ENCODE data around the gene SRGAP1.

Gene SRGAP1

DNA sequence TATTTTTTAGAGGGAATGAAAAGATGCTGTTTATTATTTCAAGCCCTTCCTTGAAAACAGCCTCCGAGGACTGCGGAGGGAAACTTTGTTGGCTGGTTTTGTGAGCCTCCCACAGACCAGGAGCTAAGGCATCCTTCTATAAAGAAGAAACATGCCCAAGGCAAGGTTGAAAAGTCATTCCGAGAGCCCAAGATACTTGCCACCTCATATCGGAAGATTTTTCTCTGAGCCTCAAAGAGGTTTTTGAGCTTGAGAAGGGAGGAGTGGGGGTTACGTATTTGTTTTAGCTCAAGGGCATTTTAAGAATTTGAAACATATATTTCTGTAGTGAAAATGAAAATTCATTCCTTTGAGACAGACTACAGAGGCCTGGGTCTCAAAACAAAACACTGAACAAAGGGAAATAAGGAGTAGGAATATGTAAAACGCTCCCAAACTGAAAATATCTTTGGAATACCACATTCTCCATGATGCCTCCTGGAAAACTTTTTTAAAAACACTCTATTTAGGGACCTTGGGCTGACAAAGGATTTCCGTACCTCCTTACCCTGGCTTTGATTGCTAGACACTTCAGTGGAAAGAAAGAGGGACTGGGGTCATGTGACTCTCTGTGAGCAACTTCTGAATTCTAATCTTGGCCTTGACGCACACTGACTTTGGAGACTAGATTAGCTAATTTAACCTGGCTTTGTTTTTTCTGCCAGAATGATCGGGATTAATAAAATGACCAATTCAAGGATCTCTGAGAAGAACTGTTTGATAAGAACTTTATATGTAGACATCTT, 180.9 kb downstream of the SRGAP1 start:
- no peaks in the 10 kb centered on the region for H3K27me3 ChIP-seq (replicated peaks; ENCODE audit: insufficient read depth, low read length)
- H3K4me3 ChIP-seq (ENCODE audit: low read length) = no peak overlapping the region
- no peak for DNase-seq
- no peak overlapping the region for H3K27ac ChIP-seq (ENCODE audit: low read length)
- H3K9ac ChIP-seq (ENCODE audit: low read length) = no peak overlapping the region
- H3K9me3 ChIP-seq (replicated peaks; ENCODE audit: insufficient read depth, low read length) = no peaks in the 10 kb centered on the region
- TF ChIP-seq EZH2phosphoT487 (IDR thresholded peaks at IDR 0.05; ENCODE audit: low read length) = no peak
- TF ChIP-seq EZH2 (optimal IDR thresholded peaks at IDR 0.05; ENCODE audit: low read depth, low read length) = no peak
- TF ChIP-seq, protein P1, sequence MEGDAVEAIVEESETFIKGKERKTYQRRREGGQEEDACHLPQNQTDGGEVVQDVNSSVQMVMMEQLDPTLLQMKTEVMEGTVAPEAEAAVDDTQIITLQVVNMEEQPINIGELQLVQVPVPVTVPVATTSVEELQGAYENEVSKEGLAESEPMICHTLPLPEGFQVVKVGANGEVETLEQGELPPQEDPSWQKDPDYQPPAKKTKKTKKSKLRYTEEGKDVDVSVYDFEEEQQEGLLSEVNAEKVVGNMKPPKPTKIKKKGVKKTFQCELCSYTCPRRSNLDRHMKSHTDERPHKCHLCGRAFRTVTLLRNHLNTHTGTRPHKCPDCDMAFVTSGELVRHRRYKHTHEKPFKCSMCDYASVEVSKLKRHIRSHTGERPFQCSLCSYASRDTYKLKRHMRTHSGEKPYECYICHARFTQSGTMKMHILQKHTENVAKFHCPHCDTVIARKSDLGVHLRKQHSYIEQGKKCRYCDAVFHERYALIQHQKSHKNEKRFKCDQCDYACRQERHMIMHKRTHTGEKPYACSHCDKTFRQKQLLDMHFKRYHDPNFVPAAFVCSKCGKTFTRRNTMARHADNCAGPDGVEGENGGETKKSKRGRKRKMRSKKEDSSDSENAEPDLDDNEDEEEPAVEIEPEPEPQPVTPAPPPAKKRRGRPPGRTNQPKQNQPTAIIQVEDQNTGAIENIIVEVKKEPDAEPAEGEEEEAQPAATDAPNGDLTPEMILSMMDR (IDR thresholded peaks at IDR 0.05; ENCODE audit: low read length) = no peak
- no peak overlapping the region for H3K4me2 ChIP-seq (ENCODE audit: low read depth, low read length)
- H3K36me3 ChIP-seq (replicated peaks; ENCODE audit: insufficient read depth, low read length) = no peaks in the 10 kb centered on the region
- no peaks in the 10 kb centered on the region for H3K9me2 ChIP-seq (replicated peaks; ENCODE audit: insufficient read depth, low read length)
- no peaks in the 10 kb centered on the region for H4K20me1 ChIP-seq (ENCODE audit: insufficient read depth, low read length)
- H2AFZ ChIP-seq (ENCODE audit: low read length) = peak overlapping the region; percentile 37; the same call in 1 of the 2 replicates
- H3F3A ChIP-seq (ENCODE audit: insufficient read depth, low read length) = no peaks in the 10 kb centered on the region
- H3K4me1 ChIP-seq (ENCODE audit: low read length) = no peaks in the 10 kb centered on the region
- no peaks in the 10 kb centered on the region for H3K79me2 ChIP-seq (ENCODE audit: low read length)

DNA sequence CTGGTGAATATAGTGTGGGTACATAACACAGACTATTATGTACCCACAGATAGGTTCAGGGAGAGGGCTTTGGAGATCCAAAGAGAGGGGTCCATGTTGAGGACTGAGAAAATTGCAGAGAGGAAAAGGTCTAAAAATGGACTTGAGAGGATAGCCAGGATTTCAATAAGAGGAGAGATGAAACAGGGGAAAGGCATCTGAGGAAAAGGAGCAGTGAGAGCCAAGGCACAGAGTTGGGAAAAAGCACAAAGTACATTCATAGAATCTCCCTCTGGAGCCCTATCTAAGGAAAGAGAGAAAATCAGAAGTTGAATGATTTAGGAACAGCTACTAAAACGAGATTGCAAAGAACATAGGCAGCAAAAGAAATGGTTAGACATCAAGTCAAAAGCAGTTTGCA, 182.8 kb downstream of the SRGAP1 start:
- Histone ChIP-seq H4K20me1 (ENCODE audit: insufficient read depth, low read length) (no peaks in the 10 kb centered on the region), H3K9me3 (replicated peaks; ENCODE audit: insufficient read depth, low read length) (no peaks in the 10 kb centered on the region), H3K27me3 (replicated peaks; ENCODE audit: insufficient read depth, low read length) (no peaks in the 10 kb centered on the region), H3K4me1 (ENCODE audit: low read length) (no peaks in the 10 kb centered on the region), H3K9ac (ENCODE audit: low read length) (no peak overlapping the region), H3K9me2 (replicated peaks; ENCODE audit: insufficient read depth, low read length) (no peaks in the 10 kb centered on the region), H3K27ac (ENCODE audit: low read length) (no peak overlapping the region), H3K4me3 (ENCODE audit: low read length) (no peak overlapping the region), H3K4me2 (ENCODE audit: low read depth, low read length) (no peak overlapping the region), H3K79me2 (ENCODE audit: low read length) (no peaks in the 10 kb centered on the region), H3K36me3 (replicated peaks; ENCODE audit: insufficient read depth, low read length) (no peaks in the 10 kb centered on the region), H2AFZ (ENCODE audit: low read length) (no peak overlapping the region), H3F3A (ENCODE audit: insufficient read depth, low read length) (no peaks in the 10 kb centered on the region)
- TF ChIP-seq, protein P1 (IDR thresholded peaks at IDR 0.05; ENCODE audit: low read length) = no peak
- TF ChIP-seq EZH2 (optimal IDR thresholded peaks at IDR 0.05; ENCODE audit: low read depth, low read length) = no peak
- no peak for TF ChIP-seq EZH2phosphoT487 (IDR thresholded peaks at IDR 0.05; ENCODE audit: low read length)
- DNase-seq = no peak

DNA sequence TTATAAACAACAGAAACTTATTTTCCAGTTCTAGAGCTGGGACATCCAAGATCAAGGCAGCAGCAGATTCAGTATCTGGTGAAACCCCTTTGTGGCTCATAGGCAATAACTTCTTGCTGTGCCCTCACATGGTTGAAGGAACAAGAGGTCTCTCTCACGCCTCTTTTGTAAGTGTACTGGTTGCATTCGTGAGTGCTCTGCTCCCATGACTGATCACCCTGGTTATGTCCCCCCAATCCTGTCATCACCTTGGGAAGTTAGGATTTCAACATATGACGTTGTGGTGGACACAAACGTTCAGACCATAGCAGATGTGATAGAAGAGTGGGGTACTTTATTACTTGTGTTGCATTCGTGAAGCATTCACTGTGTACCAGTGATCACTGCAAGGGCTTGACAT, 184.0 kb downstream of the SRGAP1 start:
- Histone ChIP-seq H3K4me2 (ENCODE audit: low read depth, low read length) (no peak overlapping the region), H3F3A (ENCODE audit: insufficient read depth, low read length) (no peaks in the 10 kb centered on the region), H3K4me1 (ENCODE audit: low read length) (no peaks in the 10 kb centered on the region), H3K27ac (ENCODE audit: low read length) (no peak overlapping the region), H3K27me3 (replicated peaks; ENCODE audit: insufficient read depth, low read length) (no peaks in the 10 kb centered on the region), H3K4me3 (ENCODE audit: low read length) (no peak overlapping the region), H3K79me2 (ENCODE audit: low read length) (no peaks in the 10 kb centered on the region), H4K20me1 (ENCODE audit: insufficient read depth, low read length) (no peaks in the 10 kb centered on the region), H3K9me2 (replicated peaks; ENCODE audit: insufficient read depth, low read length) (no peaks in the 10 kb centered on the region), H3K9me3 (replicated peaks; ENCODE audit: insufficient read depth, low read length) (no peaks in the 10 kb centered on the region), H2AFZ (ENCODE audit: low read length) (no peak overlapping the region), H3K36me3 (replicated peaks; ENCODE audit: insufficient read depth, low read length) (no peaks in the 10 kb centered on the region), H3K9ac (ENCODE audit: low read length) (no peak overlapping the region)
- TF ChIP-seq EZH2phosphoT487 (IDR thresholded peaks at IDR 0.05; ENCODE audit: low read length) = no peak
- no peak for TF ChIP-seq EZH2 (optimal IDR thresholded peaks at IDR 0.05; ENCODE audit: low read depth, low read length)
- TF ChIP-seq, protein P1 (IDR thresholded peaks at IDR 0.05; ENCODE audit: low read length) = no peak
- no peak for DNase-seq
